GM23338 (cell line): ENCODE data around the gene FRMD3. TPM values are rescaled to one million over a fixed set of nuclear protein-coding genes. Genes with fewer than 3 reads are reported as not detected.

ENCODE experiments used
- ATAC-seq: fragments of 200-7000 bp; cut with Tn5 transposase; 3 replicates; pipeline ENCODE4 v1.9.1; 2020
- DNase-seq: peaks from one replicate; pipeline ENCODE4 v3.0.0-alpha.2; 2015; ENCODE audit warnings: low spot score
- H2AFZ ChIP-seq: fragments of 200-600 bp; sonication (generic); 2 replicates; pipeline ENCODE4 v1.8.0; 2016; ENCODE audit warnings: antibody characterized with exemption, mild to moderate bottlenecking, moderate library complexity
- H3F3A ChIP-seq: fragments of 200-600 bp; sonication (generic); replicated peaks from 2 replicates; pipeline ENCODE4 v1.8.0; 2017; ENCODE audit warnings: antibody characterized with exemption, mixed run types, low read depth
- H3K27ac ChIP-seq: fragments of 200-600 bp; sonication (generic); 2 replicates; pipeline ENCODE4 v1.6.1; 2016; ENCODE audit warnings: low read depth
- H3K27me3 ChIP-seq: fragments of 200-600 bp; sonication (generic); 2 replicates; pipeline ENCODE4 v1.8.0; 2016; ENCODE audit warnings: mild to moderate bottlenecking, mixed run types, moderate library complexity; ENCODE audit not compliant: insufficient read depth
- H3K36me3 ChIP-seq: fragments of 200-600 bp; sonication (generic); 2 replicates; pipeline ENCODE4 v1.8.0; 2016; ENCODE audit warnings: mild to moderate bottlenecking; ENCODE audit not compliant: insufficient read depth
- H3K4me1 ChIP-seq: fragments of 200-600 bp; sonication (generic); 2 replicates; pipeline ENCODE4 v1.8.0; 2016; ENCODE audit warnings: mild to moderate bottlenecking, moderate library complexity; ENCODE audit not compliant: insufficient read depth
- H3K4me2 ChIP-seq: fragments of 200-600 bp; sonication (generic); 2 replicates; pipeline ENCODE4 v1.7.1; 2017; ENCODE audit warnings: mixed run types
- H3K4me3 ChIP-seq: fragments of 200-600 bp; sonication (generic); 2 replicates; pipeline ENCODE4 v1.6.1; 2016; ENCODE audit warnings: mixed run types
- H3K79me2 ChIP-seq: fragments of 200-600 bp; sonication (generic); replicated peaks from 2 replicates; pipeline ENCODE4 v1.8.0; 2017; ENCODE audit warnings: mild to moderate bottlenecking; ENCODE audit not compliant: insufficient read depth
- H3K9me2 ChIP-seq: fragments of 200-600 bp; sonication (generic); 2 replicates; pipeline ENCODE4 v1.8.0; 2017; ENCODE audit not compliant: insufficient read depth
- H4K20me1 ChIP-seq: fragments of 200-600 bp; sonication (generic); replicated peaks from 2 replicates; pipeline ENCODE4 v1.8.0; 2017; ENCODE audit warnings: mild to moderate bottlenecking; ENCODE audit not compliant: insufficient read depth
- H3K27ac Mint-ChIP-seq: 2 replicates; pipeline ENCODE4 v1.8.0; 2020; ENCODE audit warnings: inconsistent platforms, mild to moderate bottlenecking, moderate library complexity, mixed read lengths
- H3K27me3 Mint-ChIP-seq: 3 replicates; pipeline ENCODE4 v1.8.0; 2022; ENCODE audit warnings: low read depth, mild to moderate bottlenecking, moderate library complexity, mixed read lengths, inconsistent platforms; ENCODE audit not compliant: insufficient read depth, poor library complexity
- H3K36me3 Mint-ChIP-seq: 3 replicates; pipeline ENCODE4 v1.8.0; 2021; ENCODE audit warnings: low read depth, mild to moderate bottlenecking, inconsistent platforms, moderate library complexity, mixed read lengths
- H3K4me1 Mint-ChIP-seq: 3 replicates; pipeline ENCODE4 v1.8.0; 2020; ENCODE audit warnings: mild to moderate bottlenecking, inconsistent platforms, mixed read lengths
- H3K4me3 Mint-ChIP-seq: 3 replicates; pipeline ENCODE4 v1.8.0; 2021; ENCODE audit warnings: moderate library complexity, mild to moderate bottlenecking, inconsistent platforms, mixed read lengths
- H3K9me3 Mint-ChIP-seq: 3 replicates; pipeline ENCODE4 v1.8.0; 2020; ENCODE audit warnings: moderate library complexity, mild to moderate bottlenecking, inconsistent platforms, mixed read lengths
- CREB1 ChIP-seq: fragments of 250-450 bp; sonication (Bioruptor Pico); IDR thresholded peaks from 2 replicates; pipeline ENCODE4 v1.5.0; 2020; ENCODE audit warnings: low read depth, mild to moderate bottlenecking, moderate library complexity
- ETS1 ChIP-seq: IDR thresholded peaks from 2 replicates; pipeline ENCODE4 v1.6.1; 2016; ENCODE audit warnings: antibody characterized with exemption
- JUNB ChIP-seq: IDR thresholded peaks from one replicate; pipeline ENCODE4 v1.6.1; 2016; ENCODE audit warnings: antibody characterized with exemption; ENCODE audit not compliant: unreplicated experiment
- NANOG ChIP-seq: IDR thresholded peaks from 2 replicates; pipeline ENCODE4 v1.6.1; 2016; ENCODE audit warnings: antibody characterized with exemption, borderline replicate concordance
- REST ChIP-seq: IDR thresholded peaks from one replicate; pipeline ENCODE4 v1.6.1; 2018; ENCODE audit warnings: antibody characterized with exemption; ENCODE audit not compliant: unreplicated experiment
- polyA plus RNA-seq: library from polyadenylated mRNA; unstranded; fragments of >200 nt; fragmentation: Nextera tagmentation; extraction: Ambion mirVana; gene quantifications from 2 replicates; pipeline ENCODE4 v1.2.1, GENCODE V29; 2016
- total RNA-seq: library from RNA; depleted of rRNA; stranded (reverse); fragments of >200 nt; shearing (Covaris generic); gene quantifications from 2 replicates; pipeline ENCODE4 v1.2.3, GENCODE V29; 2014
- TF ChIP-seq, protein P1 (sequence below), 2 experiments: fragments of 200-600 bp in 1 of 2; sonication (generic) in 1 of 2; conservative IDR thresholded peaks; 2 replicates each; pipeline versions ENCODE4 v1.5.1 to v1.6.1; 2016 to 2017; ENCODE audit warnings: antibody characterized with exemption in 2 of 2, low read depth in 2 of 2, mild to moderate bottlenecking in 2 of 2, moderate library complexity in 1 of 2
- TF ChIP-seq, protein P2 (sequence below): fragments of 250-450 bp; sonication (Bioruptor Pico); IDR thresholded peaks from 2 replicates; pipeline ENCODE4 v1.5.0; 2020; ENCODE audit warnings: mild to moderate bottlenecking, moderate library complexity

The FRMD3 gene
- total and polyA plus RNA-seq, 2 experiments from 2014 or later: 0.47 to 1.2 TPM

- TF ChIP-seq REST (no peak), NANOG (no peak), ETS1 (no peak), CREB1 (CRISPR knock-in tag) (no peak), JUNB (no peak)
- TF ChIP-seq, protein P1, sequence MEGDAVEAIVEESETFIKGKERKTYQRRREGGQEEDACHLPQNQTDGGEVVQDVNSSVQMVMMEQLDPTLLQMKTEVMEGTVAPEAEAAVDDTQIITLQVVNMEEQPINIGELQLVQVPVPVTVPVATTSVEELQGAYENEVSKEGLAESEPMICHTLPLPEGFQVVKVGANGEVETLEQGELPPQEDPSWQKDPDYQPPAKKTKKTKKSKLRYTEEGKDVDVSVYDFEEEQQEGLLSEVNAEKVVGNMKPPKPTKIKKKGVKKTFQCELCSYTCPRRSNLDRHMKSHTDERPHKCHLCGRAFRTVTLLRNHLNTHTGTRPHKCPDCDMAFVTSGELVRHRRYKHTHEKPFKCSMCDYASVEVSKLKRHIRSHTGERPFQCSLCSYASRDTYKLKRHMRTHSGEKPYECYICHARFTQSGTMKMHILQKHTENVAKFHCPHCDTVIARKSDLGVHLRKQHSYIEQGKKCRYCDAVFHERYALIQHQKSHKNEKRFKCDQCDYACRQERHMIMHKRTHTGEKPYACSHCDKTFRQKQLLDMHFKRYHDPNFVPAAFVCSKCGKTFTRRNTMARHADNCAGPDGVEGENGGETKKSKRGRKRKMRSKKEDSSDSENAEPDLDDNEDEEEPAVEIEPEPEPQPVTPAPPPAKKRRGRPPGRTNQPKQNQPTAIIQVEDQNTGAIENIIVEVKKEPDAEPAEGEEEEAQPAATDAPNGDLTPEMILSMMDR (conservative IDR thresholded peaks at IDR 0.05; ENCODE audit: low read depth in 2 of 2): no peak
Measured at GRCh38 chr9:83340451-83340850, 197.8 kb downstream of the FRMD3 start (continued).

DNA sequence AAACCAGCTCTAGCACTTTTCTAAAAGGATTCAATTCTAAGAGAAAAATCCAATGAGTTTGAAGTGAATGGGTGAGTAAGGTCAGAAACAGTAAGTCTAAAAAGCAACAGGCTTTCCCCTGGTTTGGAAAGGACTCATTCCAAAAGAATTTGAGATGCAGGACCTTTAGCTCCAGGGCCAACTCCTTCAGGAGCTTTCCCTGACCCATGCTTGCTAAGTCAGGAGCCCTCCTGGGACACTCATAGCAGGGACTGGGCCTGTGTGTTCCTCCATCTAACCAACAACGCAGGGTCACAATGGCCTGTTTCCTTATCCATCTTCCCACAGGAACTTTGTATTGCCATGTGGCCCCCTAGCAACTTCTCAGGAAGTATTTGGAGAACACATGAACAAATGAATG lies 198.8 kb downstream of the FRMD3 start:
- H3K27me3 ChIP-seq: no peaks in the 10 kb centered on the region
- H3K4me1 Mint-ChIP-seq: peaks cover 7% of the 10 kb centered on the region; the same call in 2 of the 3 replicates
- no peak overlapping the region for H3K4me3 Mint-ChIP-seq
- no peaks in the 10 kb centered on the region for H3K9me3 Mint-ChIP-seq
- H3K4me3 ChIP-seq: no peak overlapping the region
- no peaks in the 10 kb centered on the region for H3K79me2 ChIP-seq
- H3K27ac ChIP-seq: no peak overlapping the region
- H3K36me3 ChIP-seq: no peaks in the 10 kb centered on the region
- H4K20me1 ChIP-seq: no peaks in the 10 kb centered on the region
- no peaks in the 10 kb centered on the region for H3K4me1 ChIP-seq
- DNase-seq (no peak), ATAC-seq (no peak)
- H3K27ac Mint-ChIP-seq: no peak overlapping the region
- H3F3A ChIP-seq: no peaks in the 10 kb centered on the region
- H3K9me2 ChIP-seq: 0 out of 2 replicates have a peak, but pooled peaks cover 4% of the 10 kb centered on the region
- no peak overlapping the region for H3K4me2 ChIP-seq
- H2AFZ ChIP-seq: no peak overlapping the region
- H3K27me3 Mint-ChIP-seq: no peaks in the 10 kb centered on the region
- H3K36me3 Mint-ChIP-seq: no peaks in the 10 kb centered on the region
- TF ChIP-seq, protein P2, sequence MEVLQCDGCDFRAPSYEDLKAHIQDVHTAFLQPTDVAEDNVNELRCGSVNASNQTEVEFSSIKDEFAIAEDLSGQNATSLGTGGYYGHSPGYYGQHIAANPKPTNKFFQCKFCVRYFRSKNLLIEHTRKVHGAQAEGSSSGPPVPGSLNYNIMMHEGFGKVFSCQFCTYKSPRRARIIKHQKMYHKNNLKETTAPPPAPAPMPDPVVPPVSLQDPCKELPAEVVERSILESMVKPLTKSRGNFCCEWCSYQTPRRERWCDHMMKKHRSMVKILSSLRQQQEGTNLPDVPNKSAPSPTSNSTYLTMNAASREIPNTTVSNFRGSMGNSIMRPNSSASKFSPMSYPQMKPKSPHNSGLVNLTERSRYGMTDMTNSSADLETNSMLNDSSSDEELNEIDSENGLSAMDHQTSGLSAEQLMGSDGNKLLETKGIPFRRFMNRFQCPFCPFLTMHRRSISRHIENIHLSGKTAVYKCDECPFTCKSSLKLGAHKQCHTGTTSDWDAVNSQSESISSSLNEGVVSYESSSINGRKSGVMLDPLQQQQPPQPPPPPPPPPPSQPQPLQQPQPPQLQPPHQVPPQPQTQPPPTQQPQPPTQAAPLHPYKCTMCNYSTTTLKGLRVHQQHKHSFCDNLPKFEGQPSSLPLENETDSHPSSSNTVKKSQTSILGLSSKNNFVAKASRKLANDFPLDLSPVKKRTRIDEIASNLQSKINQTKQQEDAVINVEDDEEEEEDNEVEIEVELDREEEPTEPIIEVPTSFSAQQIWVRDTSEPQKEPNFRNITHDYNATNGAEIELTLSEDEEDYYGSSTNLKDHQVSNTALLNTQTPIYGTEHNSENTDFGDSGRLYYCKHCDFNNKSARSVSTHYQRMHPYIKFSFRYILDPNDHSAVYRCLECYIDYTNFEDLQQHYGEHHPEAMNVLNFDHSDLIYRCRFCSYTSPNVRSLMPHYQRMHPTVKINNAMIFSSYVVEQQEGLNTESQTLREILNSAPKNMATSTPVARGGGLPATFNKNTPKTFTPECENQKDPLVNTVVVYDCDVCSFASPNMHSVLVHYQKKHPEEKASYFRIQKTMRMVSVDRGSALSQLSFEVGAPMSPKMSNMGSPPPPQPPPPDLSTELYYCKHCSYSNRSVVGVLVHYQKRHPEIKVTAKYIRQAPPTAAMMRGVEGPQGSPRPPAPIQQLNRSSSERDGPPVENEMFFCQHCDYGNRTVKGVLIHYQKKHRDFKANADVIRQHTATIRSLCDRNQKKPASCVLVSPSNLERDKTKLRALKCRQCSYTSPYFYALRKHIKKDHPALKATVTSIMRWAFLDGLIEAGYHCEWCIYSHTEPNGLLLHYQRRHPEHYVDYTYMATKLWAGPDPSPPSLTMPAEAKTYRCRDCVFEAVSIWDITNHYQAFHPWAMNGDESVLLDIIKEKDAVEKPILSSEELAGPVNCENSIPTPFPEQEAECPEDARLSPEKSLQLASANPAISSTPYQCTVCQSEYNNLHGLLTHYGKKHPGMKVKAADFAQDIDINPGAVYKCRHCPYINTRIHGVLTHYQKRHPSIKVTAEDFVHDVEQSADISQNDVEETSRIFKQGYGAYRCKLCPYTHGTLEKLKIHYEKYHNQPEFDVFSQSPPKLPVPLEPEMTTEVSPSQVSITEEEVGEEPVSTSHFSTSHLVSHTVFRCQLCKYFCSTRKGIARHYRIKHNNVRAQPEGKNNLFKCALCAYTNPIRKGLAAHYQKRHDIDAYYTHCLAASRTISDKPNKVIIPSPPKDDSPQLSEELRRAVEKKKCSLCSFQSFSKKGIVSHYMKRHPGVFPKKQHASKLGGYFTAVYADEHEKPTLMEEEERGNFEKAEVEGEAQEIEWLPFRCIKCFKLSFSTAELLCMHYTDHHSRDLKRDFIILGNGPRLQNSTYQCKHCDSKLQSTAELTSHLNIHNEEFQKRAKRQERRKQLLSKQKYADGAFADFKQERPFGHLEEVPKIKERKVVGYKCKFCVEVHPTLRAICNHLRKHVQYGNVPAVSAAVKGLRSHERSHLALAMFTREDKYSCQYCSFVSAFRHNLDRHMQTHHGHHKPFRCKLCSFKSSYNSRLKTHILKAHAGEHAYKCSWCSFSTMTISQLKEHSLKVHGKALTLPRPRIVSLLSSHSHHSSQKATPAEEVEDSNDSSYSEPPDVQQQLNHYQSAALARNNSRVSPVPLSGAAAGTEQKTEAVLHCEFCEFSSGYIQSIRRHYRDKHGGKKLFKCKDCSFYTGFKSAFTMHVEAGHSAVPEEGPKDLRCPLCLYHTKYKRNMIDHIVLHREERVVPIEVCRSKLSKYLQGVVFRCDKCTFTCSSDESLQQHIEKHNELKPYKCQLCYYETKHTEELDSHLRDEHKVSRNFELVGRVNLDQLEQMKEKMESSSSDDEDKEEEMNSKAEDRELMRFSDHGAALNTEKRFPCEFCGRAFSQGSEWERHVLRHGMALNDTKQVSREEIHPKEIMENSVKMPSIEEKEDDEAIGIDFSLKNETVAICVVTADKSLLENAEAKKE (CRISPR knock-in tag): no peak
- TF ChIP-seq, protein P1 (conservative IDR thresholded peaks at IDR 0.05; ENCODE audit: low read depth in 2 of 2): no peak
